Liver (tissue), 3 donors: ENCODE measurements around the gene HHLA2.

Experiments
- CTCF ChIP-seq: fragments of 150-350 bp; IDR thresholded peaks from 2 replicates; pipeline ENCODE4 v1.5.1; 2017; ENCODE audit warnings: improper control_type of control experiment, low read depth, low read length; ENCODE audit not compliant: missing input control
- FOXA1 ChIP-seq: IDR thresholded peaks from 2 replicates; pipeline ENCODE4 v1.6.1; 2016; ENCODE audit warnings: antibody characterized with exemption
- GABPA ChIP-seq, 2 donors: IDR thresholded peaks in 1 of 2; conservative IDR thresholded peaks in 1 of 2; 2 replicates each; pipeline ENCODE4 v1.6.1; 2016; ENCODE audit warnings: antibody characterized with exemption in 2 of 2, mild to moderate bottlenecking in 1 of 2, moderate library complexity in 1 of 2
- MAX ChIP-seq: IDR thresholded peaks from 2 replicates; pipeline ENCODE4 v1.6.1; 2016; ENCODE audit warnings: antibody characterized with exemption
- RAD21 ChIP-seq, 2 donors: IDR thresholded peaks; 2 replicates each; pipeline ENCODE4 v1.6.1; 2016; ENCODE audit warnings: antibody characterized with exemption in 2 of 2, mild to moderate bottlenecking in 2 of 2
- REST ChIP-seq: IDR thresholded peaks from 2 replicates; pipeline ENCODE4 v1.6.1; 2016; ENCODE audit warnings: antibody characterized with exemption, mild to moderate bottlenecking
- SP1 ChIP-seq: IDR thresholded peaks from 2 replicates; pipeline ENCODE4 v1.6.1; 2018; ENCODE audit warnings: antibody characterized with exemption, mild to moderate bottlenecking
- TAF1 ChIP-seq: conservative IDR thresholded peaks from 2 replicates; pipeline ENCODE4 v1.6.1; 2016; ENCODE audit warnings: antibody characterized with exemption, mild to moderate bottlenecking
- YY1 ChIP-seq: IDR thresholded peaks from 2 replicates; pipeline ENCODE4 v1.6.1; 2016; ENCODE audit warnings: antibody characterized with exemption, mild to moderate bottlenecking
- donor health status: healthy.
- donor health status: healthy.

- TF ChIP-seq CTCF, result no peak
- no peak for TF ChIP-seq REST
- no peak for TF ChIP-seq YY1
- no peak for TF ChIP-seq RAD21 (IDR thresholded peaks at IDR 0.05)
- TF ChIP-seq TAF1, result no peak
- TF ChIP-seq MAX, result no peak
- TF ChIP-seq SP1, result no peak
- TF ChIP-seq GABPA (IDR thresholded peaks at IDR 0.05 in 1 of 2, conservative IDR thresholded peaks at IDR 0.05 in 1 of 2), result no peak
- no peak for TF ChIP-seq FOXA1
Observed at GRCh38 chr3:108283006-108283405, 13.3 kb upstream of the HHLA2 start.
